ENCODE measurements around the gene WNT5A.
"Not testable (repeated sequence)": the region's sequence is repeated elsewhere in the genome, so short reads cannot be mapped to it uniquely, and the experiment has no call there.

The WNT5A gene

GRCh38 chr3:55505776-55506175, 18.7 kb upstream of the WNT5A start:
- DNase-seq (ENCODE audit: low read depth), result no peak

GRCh38 chr3:55505102-55505501, 18.0 kb upstream of the WNT5A start:
- DNase-seq (ENCODE audit: low read depth), result not testable (repeated sequence)

GRCh38 chr3:55501905-55502304, 14.8 kb upstream of the WNT5A start:
- no peak for DNase-seq (ENCODE audit: low read depth)

- no peak for DNase-seq (ENCODE audit: low read depth)
Measured at GRCh38 chr3:55500555-55501330, 13.6 kb upstream of the WNT5A start.

GRCh38 chr3:55498520-55498919, 11.4 kb upstream of the WNT5A start:
- no peak for DNase-seq (ENCODE audit: low read depth)

GRCh38 chr3:55497250-55497649, 10.1 kb upstream of the WNT5A start:
- no peak for DNase-seq (ENCODE audit: low read depth)

- DNase-seq (ENCODE audit: low read depth), result no peak
Measured at GRCh38 chr3:55494976-55495375, 7.9 kb upstream of the WNT5A start.

GRCh38 chr3:55492976-55493375, 5.9 kb upstream of the WNT5A start:
- no peak for DNase-seq (ENCODE audit: low read depth)

GRCh38 chr3:55491296-55491816, 4.2 kb upstream of the WNT5A start:
- DNase-seq (ENCODE audit: low read depth), result no peak

- DNase-seq (ENCODE audit: low read depth), result no peak
Measured at GRCh38 chr3:55490276-55490913, 3.3 kb upstream of the WNT5A start.

- DNase-seq (ENCODE audit: low read depth), result no peak
Measured at GRCh38 chr3:55489798-55490132, 2.7 kb upstream of the WNT5A start.

GRCh38 chr3:55488398-55489055, 1.4 kb upstream of the WNT5A start:
- DNase-seq (ENCODE audit: low read depth), result no peak

- no peak for DNase-seq (ENCODE audit: low read depth)
Measured at GRCh38 chr3:55487381-55488241, 505 bp upstream of the WNT5A start.

- no peak for DNase-seq (ENCODE audit: low read depth)
Measured at GRCh38 chr3:55486101-55486856, 827 bp downstream of the WNT5A start.

- no peak for DNase-seq (ENCODE audit: low read depth)
Measured at GRCh38 chr3:55484801-55485791, 2.0 kb downstream of the WNT5A start.

GRCh38 chr3:55484191-55484689, 2.9 kb downstream of the WNT5A start:
- no peak for DNase-seq (ENCODE audit: low read depth)

- DNase-seq (ENCODE audit: low read depth), result no peak
Measured at GRCh38 chr3:55483196-55484095, 3.7 kb downstream of the WNT5A start.

- no peak for DNase-seq (ENCODE audit: low read depth)
Measured at GRCh38 chr3:55482496-55483195, 4.5 kb downstream of the WNT5A start.

Measured in T-helper 22 cell (primary cell).